H9 (cell line): ENCODE results near the gene UBE2E1. TPM values are rescaled to one million over a fixed set of nuclear protein-coding genes. Genes with fewer than 3 reads are reported as not detected.

Experiments
- DNase-seq: peaks from one replicate; pipeline ENCODE4 v3.0.0-alpha.2; 2017
- H2AFZ ChIP-seq: one replicate; pipeline ENCODE4 v1.6.1; 2013; ENCODE audit warnings: mild to moderate bottlenecking, low read length, control low read depth, moderate library complexity
- H2AK5ac ChIP-seq: 2 replicates; pipeline ENCODE4 v1.6.1; 2013; ENCODE audit warnings: low read length, control low read depth, mixed read lengths; ENCODE audit not compliant: insufficient read length
- H2BK120ac ChIP-seq: one replicate; pipeline ENCODE4 v1.6.1; 2013; ENCODE audit warnings: low read depth, mild to moderate bottlenecking, low read length, control low read depth, inconsistent platforms; ENCODE audit not compliant: poor library complexity, severe bottlenecking
- H2BK12ac ChIP-seq: 2 replicates; pipeline ENCODE4 v1.6.1; 2013; ENCODE audit warnings: low read length, control low read depth, mixed read lengths, low read depth; ENCODE audit not compliant: insufficient read length
- H2BK15ac ChIP-seq: 2 replicates; pipeline ENCODE4 v1.6.1; 2013; ENCODE audit warnings: low read depth, low read length, control low read depth
- H2BK20ac ChIP-seq: one replicate; pipeline ENCODE4 v1.6.1; 2013; ENCODE audit warnings: low read depth, mild to moderate bottlenecking, low read length, control low read depth, inconsistent platforms; ENCODE audit not compliant: poor library complexity, severe bottlenecking
- H2BK5ac ChIP-seq: 2 replicates; pipeline ENCODE4 v1.6.1; 2013; ENCODE audit warnings: low read length, control low read depth, mixed read lengths; ENCODE audit not compliant: insufficient read length
- H3K14ac ChIP-seq: 2 replicates; pipeline ENCODE4 v1.6.1; 2013; ENCODE audit warnings: low read length, control low read depth; ENCODE audit not compliant: insufficient read depth
- H3K18ac ChIP-seq: 2 replicates; pipeline ENCODE4 v1.6.1; 2013; ENCODE audit warnings: low read depth, mild to moderate bottlenecking, mixed read lengths, low read length, control low read depth; ENCODE audit not compliant: insufficient read length
- H3K23ac ChIP-seq: 2 replicates; pipeline ENCODE4 v1.6.1; 2013; ENCODE audit warnings: low read length, control low read depth, mixed read lengths, low read depth; ENCODE audit not compliant: insufficient read length
- H3K23me2 ChIP-seq: 2 replicates; pipeline ENCODE4 v1.6.1; 2013; ENCODE audit warnings: low read depth, mild to moderate bottlenecking, mixed read lengths, low read length, control low read depth; ENCODE audit not compliant: insufficient read length, poor library complexity, severe bottlenecking
- H3K27ac ChIP-seq: 2 replicates; pipeline ENCODE4 v1.5.1; 2013; ENCODE audit warnings: low read length, control low read depth, mixed read lengths, low read depth; ENCODE audit not compliant: insufficient read length
- H3K27me3 ChIP-seq: 2 replicates; pipeline ENCODE4 v1.6.1; 2013; ENCODE audit warnings: low read length, control low read depth, inconsistent platforms; ENCODE audit not compliant: insufficient read depth
- H3K4ac ChIP-seq: 2 replicates; pipeline ENCODE4 v1.6.1; 2013; ENCODE audit warnings: low read depth, mild to moderate bottlenecking, control low read depth, inconsistent platforms, low read length, moderate library complexity
- H3K4me1 ChIP-seq: 2 replicates; pipeline ENCODE4 v1.6.1; 2013; ENCODE audit warnings: low read length, control low read depth, inconsistent platforms; ENCODE audit not compliant: insufficient read depth
- H3K4me2 ChIP-seq: 2 replicates; pipeline ENCODE4 v1.6.1; 2013; ENCODE audit warnings: low read length, control low read depth, mixed read lengths; ENCODE audit not compliant: insufficient read length, insufficient read depth
- H3K56ac ChIP-seq: 2 replicates; pipeline ENCODE4 v1.6.1; 2013; ENCODE audit warnings: low read depth, mild to moderate bottlenecking, mixed read lengths, low read length, control low read depth; ENCODE audit not compliant: insufficient read length
- H3K79me1 ChIP-seq: 2 replicates; pipeline ENCODE4 v1.6.1; 2013; ENCODE audit warnings: low read depth, mild to moderate bottlenecking, moderate library complexity, low read length, control low read depth, inconsistent platforms; ENCODE audit not compliant: insufficient read depth, poor library complexity, severe bottlenecking
- H3K79me2 ChIP-seq: 2 replicates; pipeline ENCODE4 v1.6.1; 2013; ENCODE audit warnings: low read length, control low read depth, inconsistent platforms; ENCODE audit not compliant: insufficient read depth
- H3K9ac ChIP-seq: 2 replicates; pipeline ENCODE4 v1.6.1; 2013; ENCODE audit warnings: low read length, control low read depth, mixed read lengths; ENCODE audit not compliant: insufficient read length; ENCODE audit errors: extremely low read depth
- H3K9me3 ChIP-seq: one replicate; pipeline ENCODE4 v1.6.1; 2013; ENCODE audit warnings: low read depth, low read length, inconsistent platforms; ENCODE audit not compliant: control insufficient read depth
- H3T11ph ChIP-seq: one replicate; pipeline ENCODE4 v1.6.1; 2013; ENCODE audit warnings: mild to moderate bottlenecking, low read length, control low read depth, inconsistent platforms
- H4K20me1 ChIP-seq: one replicate; pipeline ENCODE4 v1.6.1; 2013; ENCODE audit not compliant: control insufficient read depth, insufficient read length, insufficient read depth
- H4K5ac ChIP-seq: 2 replicates; pipeline ENCODE4 v1.6.1; 2013; ENCODE audit warnings: low read depth, mild to moderate bottlenecking, mixed read lengths, low read length, control low read depth; ENCODE audit not compliant: insufficient read length
- H4K8ac ChIP-seq: replicated peaks from 2 replicates; pipeline ENCODE4 v1.6.1; 2013; ENCODE audit warnings: low read length, control low read depth, mixed read lengths, low read depth; ENCODE audit not compliant: insufficient read length
- H4K91ac ChIP-seq: 2 replicates; pipeline ENCODE4 v1.6.1; 2013; ENCODE audit warnings: low read depth, mild to moderate bottlenecking, moderate library complexity, mixed read lengths, low read length, control low read depth; ENCODE audit not compliant: insufficient read length
- H3K27ac Mint-ChIP-seq, 3 experiments: 2 replicates in 2 of 3; 3 replicates in 1 of 3; pipeline ENCODE4 v1.8.0; 2020 to 2021; ENCODE audit warnings: mixed read lengths in 3 of 3, mild to moderate bottlenecking in 1 of 3, moderate library complexity in 1 of 3
- H3K27me3 Mint-ChIP-seq: 2 replicates; pipeline ENCODE4 v1.8.0; 2021; ENCODE audit warnings: low read depth, mild to moderate bottlenecking, moderate library complexity, mixed read lengths
- H3K36me3 Mint-ChIP-seq, 3 experiments: 2 replicates in 2 of 3; 3 replicates in 1 of 3; pipeline ENCODE4 v1.8.0; 2020 to 2021; ENCODE audit warnings: low read depth in 3 of 3, mixed read lengths in 3 of 3; ENCODE audit not compliant: insufficient read depth in 1 of 3
- H3K4me1 Mint-ChIP-seq, 2 experiments: 2 replicates each; pipeline ENCODE4 v1.8.0; 2020; ENCODE audit warnings: mixed read lengths in 2 of 2
- H3K4me3 Mint-ChIP-seq, 2 experiments: 2 replicates in 1 of 2; 3 replicates in 1 of 2; pipeline ENCODE4 v1.8.0; 2020 to 2021; ENCODE audit warnings: mild to moderate bottlenecking in 2 of 2, mixed read lengths in 2 of 2, moderate library complexity in 1 of 2
- H3K9me3 Mint-ChIP-seq, 2 experiments: 2 replicates in 1 of 2; 3 replicates in 1 of 2; pipeline ENCODE4 v1.8.0; 2020; ENCODE audit warnings: mild to moderate bottlenecking in 2 of 2, mixed read lengths in 2 of 2, moderate library complexity in 1 of 2
- WGBS: extraction: QIAGEN DNeasy Blood & Tissue Kit; methylation state at CpG from one replicate; pipeline ENCODE4 v1.1.7; 2013; ENCODE audit warnings: missing lambda C conversion rate, low lambda C conversion rate, mixed read lengths; ENCODE audit not compliant: insufficient read length; ENCODE audit errors: extremely low coverage; 5-methylcytosine and 5-hydroxymethylcytosine counted together
- total RNA-seq: library from RNA; stranded (reverse); gene quantifications from 2 replicates; pipeline ENCODE4 v1.2.1, GENCODE V29; 2021
- TF ChIP-seq, protein P1 (sequence below): fragments of 200-600 bp; sonication (generic); conservative IDR thresholded peaks from 3 replicates; pipeline ENCODE4 v1.8.0; 2021; ENCODE audit warnings: antibody characterized with exemption, mild to moderate bottlenecking

Gene UBE2E1
- total RNA-seq, 1 experiment from 2014 or later: 142 TPM

DNA sequence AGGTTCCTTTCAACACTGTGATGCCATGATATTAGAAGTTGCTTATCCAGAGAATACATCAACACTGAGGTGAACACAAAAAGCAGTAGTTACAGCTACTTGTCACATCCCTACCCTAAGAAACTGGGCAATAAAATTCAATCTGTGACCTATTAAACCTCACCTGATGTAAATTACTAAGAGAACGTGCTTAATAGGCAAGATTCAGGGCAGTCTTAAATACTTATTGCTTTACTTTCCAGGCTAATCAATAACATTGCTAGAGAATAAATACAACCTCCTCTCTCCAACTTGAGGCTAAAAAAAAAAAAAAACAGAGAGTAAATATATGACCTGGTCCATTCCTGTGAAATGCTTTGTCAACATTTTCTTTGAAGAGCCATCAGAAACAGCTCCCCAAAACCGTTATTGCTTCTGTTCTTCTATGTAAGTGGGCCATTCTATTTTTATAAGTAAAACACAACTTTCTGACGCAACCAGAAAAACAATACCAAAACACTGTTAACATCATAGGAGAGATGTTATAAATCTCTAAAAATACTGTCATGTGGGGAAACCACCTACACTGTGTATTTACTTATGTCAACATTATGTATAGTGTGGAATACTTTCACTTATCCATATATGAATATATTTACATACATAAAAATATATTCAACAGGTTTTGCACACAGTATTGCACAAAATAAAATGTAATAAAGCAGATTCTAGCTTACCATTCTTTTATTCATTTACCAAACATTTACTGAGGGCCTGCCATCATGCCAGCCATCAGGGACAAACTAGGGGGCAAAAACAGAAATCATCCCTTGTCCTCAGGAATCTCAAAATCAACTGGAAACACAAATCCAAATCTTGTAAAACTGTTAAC is 108.4 kb downstream of the UBE2E1 start:
- TF ChIP-seq, protein P1, sequence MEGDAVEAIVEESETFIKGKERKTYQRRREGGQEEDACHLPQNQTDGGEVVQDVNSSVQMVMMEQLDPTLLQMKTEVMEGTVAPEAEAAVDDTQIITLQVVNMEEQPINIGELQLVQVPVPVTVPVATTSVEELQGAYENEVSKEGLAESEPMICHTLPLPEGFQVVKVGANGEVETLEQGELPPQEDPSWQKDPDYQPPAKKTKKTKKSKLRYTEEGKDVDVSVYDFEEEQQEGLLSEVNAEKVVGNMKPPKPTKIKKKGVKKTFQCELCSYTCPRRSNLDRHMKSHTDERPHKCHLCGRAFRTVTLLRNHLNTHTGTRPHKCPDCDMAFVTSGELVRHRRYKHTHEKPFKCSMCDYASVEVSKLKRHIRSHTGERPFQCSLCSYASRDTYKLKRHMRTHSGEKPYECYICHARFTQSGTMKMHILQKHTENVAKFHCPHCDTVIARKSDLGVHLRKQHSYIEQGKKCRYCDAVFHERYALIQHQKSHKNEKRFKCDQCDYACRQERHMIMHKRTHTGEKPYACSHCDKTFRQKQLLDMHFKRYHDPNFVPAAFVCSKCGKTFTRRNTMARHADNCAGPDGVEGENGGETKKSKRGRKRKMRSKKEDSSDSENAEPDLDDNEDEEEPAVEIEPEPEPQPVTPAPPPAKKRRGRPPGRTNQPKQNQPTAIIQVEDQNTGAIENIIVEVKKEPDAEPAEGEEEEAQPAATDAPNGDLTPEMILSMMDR: no peak
- no CpG with 5 or more reads among the region's 3 CpGs for WGBS

More for the DNA sequence above, 108.4 kb downstream of the UBE2E1 start:
- Histone ChIP-seq H2AFZ (no peak overlapping the region), H3K4me1 (no peaks in the 10 kb centered on the region; the same call in 1 of the 2 replicates), H4K20me1 (no peaks in the 10 kb centered on the region), H3K4ac (no peak overlapping the region), H3K9ac (no peak overlapping the region), H3T11ph (no peak overlapping the region), H2BK12ac (no peak overlapping the region), H2BK120ac (no peak overlapping the region), H3K56ac (no peak overlapping the region), H3K4me2 (no peak overlapping the region), H2BK15ac (no peak overlapping the region), H3K18ac (no peak overlapping the region), H2BK20ac (no peak overlapping the region), H4K91ac (no peak overlapping the region), H3K27ac (no peak overlapping the region), H4K5ac (no peak overlapping the region), H4K8ac (no peak overlapping the region), H3K27me3 (no peaks in the 10 kb centered on the region), H3K79me1 (peaks cover 3% of the 10 kb centered on the region), H3K23ac (no peak overlapping the region), H2AK5ac (no peak overlapping the region), H3K9me3 (no peaks in the 10 kb centered on the region), H3K14ac (no peak overlapping the region), H2BK5ac (no peak overlapping the region), H3K79me2 (peaks cover 15% of the 10 kb centered on the region; the same call in 1 of the 2 replicates), H3K23me2 (peaks cover 10% of the 10 kb centered on the region)
- Mint-ChIP-seq H3K27me3 (no peaks in the 10 kb centered on the region; the same call in 1 of the 2 replicates), H3K27ac (no peak overlapping the region), H3K9me3 (no peaks in the 10 kb centered on the region), H3K4me3 (no peak overlapping the region), H3K4me1 (peaks cover 26 to 29% of the 10 kb centered on the region in 2 experiments), H3K36me3 (peaks cover 25 to 36% (median 32%) of the 10 kb centered on the region in 3 experiments)
- DNase-seq: no peak
